DOHH2 (cell line): ENCODE measurements around the gene ERLEC1.

Source experiments
- H3F3A ChIP-seq: fragments of 200-600 bp; sonication (generic), shearing (Covaris generic); 2 replicates; pipeline ENCODE4 v1.6.0; 2016; ENCODE audit warnings: antibody characterized with exemption, mild to moderate bottlenecking; ENCODE audit not compliant: control insufficient read depth, insufficient read depth
- H3K27ac ChIP-seq: fragments of 200-600 bp; sonication (generic); 2 replicates; pipeline ENCODE4 v1.5.1; 2014; ENCODE audit warnings: low read depth, mild to moderate bottlenecking, low read length, moderate library complexity
- H3K27me3 ChIP-seq: fragments of 200-600 bp; sonication (generic); 2 replicates; pipeline ENCODE4 v1.6.1; 2014; ENCODE audit warnings: mild to moderate bottlenecking, low read length, mixed read lengths; ENCODE audit not compliant: control insufficient read depth
- H3K36me3 ChIP-seq: fragments of 200-600 bp; sonication (generic); 2 replicates; pipeline ENCODE4 v1.6.1; 2014; ENCODE audit warnings: mild to moderate bottlenecking, low read length, moderate library complexity, mixed read lengths; ENCODE audit not compliant: control insufficient read depth
- H3K4me1 ChIP-seq: fragments of 200-600 bp; sonication (generic); 2 replicates; pipeline ENCODE4 v1.6.1; 2014; ENCODE audit warnings: mild to moderate bottlenecking, low read length, mixed read lengths; ENCODE audit not compliant: control insufficient read depth
- H3K4me2 ChIP-seq: fragments of 200-600 bp; sonication (generic); 2 replicates; pipeline ENCODE4 v1.6.0; 2014; ENCODE audit warnings: mild to moderate bottlenecking, low read length, moderate library complexity
- H3K4me3 ChIP-seq: fragments of 200-600 bp; sonication (generic); 2 replicates; pipeline ENCODE4 v1.5.1; 2014; ENCODE audit warnings: mild to moderate bottlenecking, low read length, mixed read lengths
- H3K79me2 ChIP-seq: fragments of 200-600 bp; sonication (generic); 2 replicates; pipeline ENCODE4 v1.6.1; 2014; ENCODE audit warnings: mild to moderate bottlenecking, low read length, mixed read lengths; ENCODE audit not compliant: control insufficient read depth
- H3K9me2 ChIP-seq: fragments of 200-600 bp; sonication (generic); replicated peaks from 2 replicates; pipeline ENCODE4 v1.6.1; 2014; ENCODE audit warnings: mild to moderate bottlenecking, low read length, mixed read lengths; ENCODE audit not compliant: control insufficient read depth
- H3K9me3 ChIP-seq: fragments of 200-600 bp; sonication (generic); 2 replicates; pipeline ENCODE4 v1.6.1; 2014; ENCODE audit warnings: antibody characterized with exemption, low read length, mixed read lengths; ENCODE audit not compliant: control insufficient read depth, insufficient read depth
- H4K20me1 ChIP-seq: fragments of 200-600 bp; sonication (generic); 2 replicates; pipeline ENCODE4 v1.6.0; 2014; ENCODE audit warnings: low read depth, mild to moderate bottlenecking, antibody characterized with exemption, low read length, moderate library complexity; ENCODE audit not compliant: control insufficient read depth, insufficient read depth
- CTCF ChIP-seq: fragments of 200-600 bp; sonication (generic); IDR thresholded peaks from one replicate; pipeline ENCODE4 v1.5.1; 2014; ENCODE audit warnings: antibody characterized with exemption, mild to moderate bottlenecking, low read depth, low read length; ENCODE audit not compliant: poor library complexity, severe bottlenecking
- EZH2phosphoT487 ChIP-seq: fragments of 200-600 bp; sonication (generic); IDR thresholded peaks from 2 replicates; pipeline ENCODE4 v1.6.1; 2017; ENCODE audit warnings: borderline replicate concordance, mild to moderate bottlenecking, antibody characterized with exemption, low read length, moderate library complexity, mixed read lengths

Gene ERLEC1

GRCh38 chr2:53859206-53860181, 72.7 kb downstream of the ERLEC1 start, which contains the start of gene GPR75:
TSS of gene GPR75 (minus strand) at chr2:53859967. CDS start at chr2:53854756, 5,211 bp downstream.
- no peaks in the 10 kb centered on the region for H3K79me2 ChIP-seq
- no peaks in the 10 kb centered on the region for H3K9me3 ChIP-seq
- no peaks in the 10 kb centered on the region for H3K9me2 ChIP-seq
- H3F3A ChIP-seq = 0 out of 2 replicates have a peak, but pooled peaks cover 2% of the 10 kb centered on the region
- H3K4me1 ChIP-seq = no peaks in the 10 kb centered on the region
- H3K27ac ChIP-seq = no peak within 1 kb of the TSS
- peaks cover 17% of the 10 kb centered on the region for H3K36me3 ChIP-seq
- TF ChIP-seq CTCF = no peak
- no peak within 1 kb of the TSS for H3K4me3 ChIP-seq
- H3K27me3 ChIP-seq = no peaks in the 10 kb centered on the region
- no peaks in the 10 kb centered on the region; the same call in 1 of the 2 replicates for H4K20me1 ChIP-seq
- no peak within 1 kb of the TSS for H3K4me2 ChIP-seq

DNA sequence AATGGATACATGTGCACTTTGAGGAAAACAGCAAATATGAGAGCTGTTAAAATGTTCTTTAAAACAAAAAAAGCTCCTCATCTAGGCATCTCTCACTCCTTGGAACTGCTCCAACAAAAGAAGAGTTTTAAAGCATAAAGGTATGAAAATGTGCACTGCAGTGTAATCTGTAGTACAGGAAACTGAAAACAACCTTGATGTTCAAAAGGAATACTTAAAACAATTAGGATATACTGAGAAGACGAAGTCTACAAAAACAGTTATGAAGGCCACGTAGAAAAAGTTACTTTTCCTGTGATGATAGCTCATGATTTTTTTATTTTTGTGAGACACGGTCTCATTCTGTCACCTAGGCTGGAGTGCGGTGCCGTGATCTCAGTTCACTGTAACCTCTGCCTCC, 75.0 kb downstream of the ERLEC1 start:
- TF ChIP-seq EZH2phosphoT487 = no peak
- TF ChIP-seq CTCF = no peak
- Histone ChIP-seq H3K27me3 (no peaks in the 10 kb centered on the region), H3K9me3 (no peaks in the 10 kb centered on the region), H3K36me3 (peaks cover 34% of the 10 kb centered on the region), H4K20me1 (no peaks in the 10 kb centered on the region), H3K4me2 (no peak overlapping the region), H3K27ac (no peak overlapping the region), H3K79me2 (no peaks in the 10 kb centered on the region), H3F3A (0 out of 2 replicates have a peak, but pooled peaks cover 2% of the 10 kb centered on the region), H3K9me2 (no peaks in the 10 kb centered on the region), H3K4me1 (no peaks in the 10 kb centered on the region), H3K4me3 (no peak overlapping the region)

- peaks cover 48% of the 10 kb centered on the region for H3K36me3 ChIP-seq
- H3K9me3 ChIP-seq = no peaks in the 10 kb centered on the region
- no peak overlapping the region for H3K4me2 ChIP-seq
- H3K4me3 ChIP-seq = no peak overlapping the region
- H3K79me2 ChIP-seq = no peaks in the 10 kb centered on the region
- no peak overlapping the region for H3K27ac ChIP-seq
- no peaks in the 10 kb centered on the region for H3K4me1 ChIP-seq
- H3K27me3 ChIP-seq = no peaks in the 10 kb centered on the region
- no peaks in the 10 kb centered on the region for H4K20me1 ChIP-seq
- 0 out of 2 replicates have a peak, but pooled peaks cover 2% of the 10 kb centered on the region for H3F3A ChIP-seq
- no peaks in the 10 kb centered on the region for H3K9me2 ChIP-seq
- TF ChIP-seq CTCF = no peak
- TF ChIP-seq EZH2phosphoT487 = no peak
These were observed 76.8 kb downstream of the ERLEC1 start for GRCh38 chr2:53863538-53864227.
